Endothelial cell (in vitro differentiated cells): Measurements from ENCODE around the gene DEAF1. TPM values are rescaled to one million over a fixed set of nuclear protein-coding genes. Genes with fewer than 3 reads are reported as not detected.

ENCODE experiments used
- DNase-seq: peaks from one replicate; pipeline ENCODE4 v3.0.0; 2021; ENCODE audit warnings: low spot score
- H3K27ac Mint-ChIP-seq: one replicate; pipeline ENCODE4 v1.8.0; 2021; ENCODE audit warnings: mixed read lengths, inconsistent platforms; ENCODE audit not compliant: unreplicated experiment
- H3K27me3 Mint-ChIP-seq: one replicate; pipeline ENCODE4 v1.8.0; 2021; ENCODE audit warnings: mild to moderate bottlenecking, moderate library complexity, mixed read lengths, inconsistent platforms; ENCODE audit not compliant: unreplicated experiment
- H3K36me3 Mint-ChIP-seq: one replicate; pipeline ENCODE4 v1.8.0; 2021; ENCODE audit warnings: mild to moderate bottlenecking, low read depth, mixed read lengths, inconsistent platforms; ENCODE audit not compliant: unreplicated experiment
- H3K4me1 Mint-ChIP-seq: one replicate; pipeline ENCODE4 v1.8.0; 2021; ENCODE audit warnings: mild to moderate bottlenecking, mixed read lengths, inconsistent platforms; ENCODE audit not compliant: unreplicated experiment
- H3K4me3 Mint-ChIP-seq: one replicate; pipeline ENCODE4 v1.8.0; 2021; ENCODE audit warnings: mild to moderate bottlenecking, mixed read lengths, inconsistent platforms; ENCODE audit not compliant: unreplicated experiment
- H3K9me3 Mint-ChIP-seq: one replicate; pipeline ENCODE4 v1.8.0; 2021; ENCODE audit warnings: mixed read lengths, inconsistent platforms; ENCODE audit not compliant: unreplicated experiment
- total RNA-seq: library from RNA; stranded (reverse); fragmentation: NEBNext Ultra II Directional; extraction: Animal tissue kit (Norgen Biotek cat#: 25700); gene quantifications from one replicate; pipeline ENCODE4 v1.2.1, GENCODE V29; 2021; ENCODE audit not compliant: unreplicated experiment
- TF ChIP-seq, protein P1 (sequence below): fragments of 200-600 bp; sonication (generic); IDR thresholded peaks from one replicate; pipeline ENCODE4 v1.5.0; 2021; ENCODE audit warnings: antibody characterized with exemption; ENCODE audit not compliant: unreplicated experiment

DEAF1 gene
- total RNA-seq, 1 donor from 2014 or later = 118 TPM

DNA sequence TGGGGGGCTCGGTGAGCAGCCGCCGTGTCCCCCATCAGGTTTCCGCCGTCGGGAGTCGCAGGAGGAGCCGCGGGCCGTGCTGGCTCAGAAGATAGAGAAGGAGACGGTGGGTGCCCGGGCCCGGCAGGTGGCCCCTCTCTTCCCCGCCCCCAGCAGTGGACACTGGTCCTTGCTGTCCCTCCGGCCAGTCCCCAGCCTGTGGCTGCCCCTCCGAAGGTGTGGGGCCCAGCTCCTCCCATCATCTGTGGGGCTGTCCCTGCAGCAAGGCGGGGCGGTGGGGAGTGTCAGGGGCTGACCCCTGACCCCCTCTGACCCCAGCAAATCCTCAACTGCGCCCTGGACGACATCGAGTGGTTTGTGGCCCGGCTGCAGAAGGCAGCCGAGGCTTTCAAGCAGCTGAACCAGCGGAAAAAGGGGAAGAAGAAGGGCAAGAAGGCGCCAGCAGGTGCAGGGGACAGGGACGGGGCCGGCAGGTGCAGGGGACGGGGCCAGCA lies 26.3 kb upstream of the DEAF1 start:
- peaks cover 13% of the 10 kb centered on the region for H3K27me3 Mint-ChIP-seq

DNA sequence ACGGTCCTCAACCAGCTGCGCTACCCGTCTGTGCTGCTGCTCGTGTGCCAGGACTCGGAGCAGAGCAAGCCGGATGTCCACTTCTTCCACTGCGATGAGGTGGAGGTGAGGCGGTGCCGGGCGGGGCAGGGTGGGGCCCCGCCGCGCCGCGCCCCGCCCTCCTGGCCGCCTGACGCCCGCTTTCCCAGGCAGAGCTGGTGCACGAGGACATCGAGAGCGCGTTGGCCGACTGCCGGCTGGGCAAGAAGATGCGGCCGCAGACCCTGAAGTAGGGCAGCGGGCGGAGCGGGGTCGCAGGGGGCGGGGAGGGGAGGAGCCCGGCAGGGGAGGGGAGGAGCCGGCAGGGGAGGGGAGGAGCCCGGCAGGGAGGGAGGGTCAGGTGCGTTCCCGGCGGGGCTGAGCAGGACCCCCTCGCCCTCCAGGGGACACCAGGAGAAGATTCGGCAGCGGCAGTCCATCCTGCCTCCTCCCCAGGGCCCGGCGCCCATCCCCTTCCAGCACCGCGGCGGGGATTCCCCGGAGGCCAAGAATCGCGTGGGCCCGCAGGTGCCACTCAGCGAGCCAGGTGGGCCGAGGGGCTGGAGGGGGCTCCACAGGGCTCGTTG lies 25.7 kb upstream of the DEAF1 start:
- no peaks in the 10 kb centered on the region for H3K9me3 Mint-ChIP-seq
- H3K4me3 Mint-ChIP-seq = no peak overlapping the region
- TF ChIP-seq, protein P1, sequence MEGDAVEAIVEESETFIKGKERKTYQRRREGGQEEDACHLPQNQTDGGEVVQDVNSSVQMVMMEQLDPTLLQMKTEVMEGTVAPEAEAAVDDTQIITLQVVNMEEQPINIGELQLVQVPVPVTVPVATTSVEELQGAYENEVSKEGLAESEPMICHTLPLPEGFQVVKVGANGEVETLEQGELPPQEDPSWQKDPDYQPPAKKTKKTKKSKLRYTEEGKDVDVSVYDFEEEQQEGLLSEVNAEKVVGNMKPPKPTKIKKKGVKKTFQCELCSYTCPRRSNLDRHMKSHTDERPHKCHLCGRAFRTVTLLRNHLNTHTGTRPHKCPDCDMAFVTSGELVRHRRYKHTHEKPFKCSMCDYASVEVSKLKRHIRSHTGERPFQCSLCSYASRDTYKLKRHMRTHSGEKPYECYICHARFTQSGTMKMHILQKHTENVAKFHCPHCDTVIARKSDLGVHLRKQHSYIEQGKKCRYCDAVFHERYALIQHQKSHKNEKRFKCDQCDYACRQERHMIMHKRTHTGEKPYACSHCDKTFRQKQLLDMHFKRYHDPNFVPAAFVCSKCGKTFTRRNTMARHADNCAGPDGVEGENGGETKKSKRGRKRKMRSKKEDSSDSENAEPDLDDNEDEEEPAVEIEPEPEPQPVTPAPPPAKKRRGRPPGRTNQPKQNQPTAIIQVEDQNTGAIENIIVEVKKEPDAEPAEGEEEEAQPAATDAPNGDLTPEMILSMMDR = no peak
- no peaks in the 10 kb centered on the region for H3K36me3 Mint-ChIP-seq
- H3K4me1 Mint-ChIP-seq = no peaks in the 10 kb centered on the region
- no peak for DNase-seq
- peaks cover 13% of the 10 kb centered on the region for H3K27me3 Mint-ChIP-seq
- no peak overlapping the region for H3K27ac Mint-ChIP-seq

More for the DNA sequence above, 26.3 kb upstream of the DEAF1 start:
- Mint-ChIP-seq H3K4me1 (no peaks in the 10 kb centered on the region), H3K27ac (no peak overlapping the region), H3K9me3 (no peaks in the 10 kb centered on the region), H3K4me3 (no peak overlapping the region), H3K36me3 (no peaks in the 10 kb centered on the region)
- no peak for DNase-seq
- TF ChIP-seq, protein P1 = no peak

DNA sequence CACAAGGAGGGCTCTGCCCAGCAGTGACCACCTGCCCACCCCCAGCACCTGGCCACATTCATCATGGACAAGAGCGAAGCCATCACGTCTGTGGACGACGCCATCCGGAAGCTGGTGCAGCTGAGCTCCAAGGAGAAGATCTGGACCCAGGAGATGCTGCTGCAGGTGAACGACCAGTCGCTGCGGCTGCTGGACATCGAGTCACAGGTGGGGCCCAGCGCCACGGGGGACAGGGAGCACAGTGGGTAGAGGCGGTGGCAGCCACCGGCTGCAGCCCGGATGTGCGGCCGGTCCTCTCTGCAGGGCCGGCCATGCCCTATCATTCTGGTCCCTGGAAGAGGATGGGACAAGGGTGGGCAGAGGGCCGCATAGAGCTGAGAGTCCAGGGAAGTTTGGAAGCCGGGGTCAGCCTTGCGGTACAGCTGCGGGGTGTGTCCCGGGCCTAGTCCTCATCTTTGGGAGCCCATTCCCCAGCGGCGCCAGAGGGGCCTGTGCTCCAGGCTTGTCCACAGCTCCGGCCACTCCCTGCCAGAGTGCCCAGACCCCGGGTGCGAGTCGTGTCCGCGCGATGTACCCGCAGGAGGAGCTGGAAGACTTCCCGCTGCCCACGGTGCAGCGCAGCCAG lies 25.1 kb upstream of the DEAF1 start:
- TF ChIP-seq, protein P1 = no peak
- Mint-ChIP-seq H3K4me1 (no peaks in the 10 kb centered on the region), H3K4me3 (no peak overlapping the region), H3K27ac (no peak overlapping the region), H3K9me3 (no peaks in the 10 kb centered on the region), H3K36me3 (no peaks in the 10 kb centered on the region), H3K27me3 (peaks cover 10% of the 10 kb centered on the region)
- no peak for DNase-seq

DNA sequence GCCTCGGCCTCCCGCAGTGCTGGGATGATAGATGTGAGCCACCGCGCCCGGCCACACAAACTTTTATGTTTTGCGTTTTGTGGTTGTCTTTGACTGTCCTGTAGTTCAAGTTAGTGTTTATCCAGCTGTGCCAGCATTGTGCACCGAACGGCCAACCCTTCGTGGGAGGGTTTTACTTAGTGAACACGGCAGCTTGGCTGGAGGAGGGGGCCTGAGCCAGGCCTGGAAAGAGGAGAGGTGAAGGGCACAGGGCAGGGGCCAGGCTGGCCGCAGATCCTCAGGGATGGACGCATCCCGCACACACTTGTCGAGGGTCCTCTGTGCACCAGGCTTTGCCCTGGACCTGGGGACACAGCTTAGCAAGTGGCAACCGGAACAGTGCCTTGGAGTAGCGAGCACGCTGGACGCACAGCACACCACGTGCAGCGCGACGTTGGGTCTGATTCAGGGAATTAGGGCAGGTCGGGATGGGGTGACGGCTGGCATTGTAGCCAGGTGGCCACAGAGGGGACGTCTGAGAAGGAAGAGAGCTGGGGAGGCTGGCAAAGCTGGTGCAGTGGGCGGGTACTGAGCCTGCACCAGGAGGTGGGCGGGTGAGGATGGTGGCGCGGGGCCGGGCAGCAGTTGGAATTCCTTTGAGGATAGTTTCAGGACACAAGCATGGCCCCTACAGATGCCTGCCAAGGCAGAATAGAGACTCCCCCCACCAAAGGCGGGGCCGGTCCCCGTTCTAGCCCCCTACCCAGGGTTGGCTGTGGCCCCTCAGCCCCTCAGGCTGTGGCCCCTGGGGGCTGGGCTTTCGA lies 24.4 kb upstream of the DEAF1 start:
- TF ChIP-seq, protein P1 = no peak
- no peak overlapping the region for H3K27ac Mint-ChIP-seq
- no peaks in the 10 kb centered on the region for H3K36me3 Mint-ChIP-seq
- DNase-seq = no peak
- no peaks in the 10 kb centered on the region for H3K4me1 Mint-ChIP-seq
- H3K9me3 Mint-ChIP-seq = no peaks in the 10 kb centered on the region
- H3K27me3 Mint-ChIP-seq = peaks cover 10% of the 10 kb centered on the region
- no peak overlapping the region for H3K4me3 Mint-ChIP-seq
